Activated CD8-positive, alpha-beta memory T cell treated with anti-CD3 and anti-CD28 coated beads for 48 hours (primary cell): Measurements from ENCODE around the gene PPEF1.
"Not testable (repeated sequence)": the region's sequence is repeated elsewhere in the genome, so short reads cannot be mapped to it uniquely, and the experiment has no call there.

ENCODE experiments used
- DNase-seq, 3 experiments: peaks; one replicate each; pipeline ENCODE4 v3.0.0-alpha.2; 2020; ENCODE audit warnings: low read depth in 2 of 3, low spot score in 2 of 3

The PPEF1 gene

GRCh38 chrX:18792828-18793227 lies 85.4 kb downstream of the PPEF1 start:
- no peak for DNase-seq

- DNase-seq: no peak
Observed at GRCh38 chrX:18793601-18794089, 86.2 kb downstream of the PPEF1 start.

GRCh38 chrX:18797141-18797540 lies 89.7 kb downstream of the PPEF1 start:
- no peak for DNase-seq

- DNase-seq: no peak
Observed at GRCh38 chrX:18799911-18800310, 92.5 kb downstream of the PPEF1 start.

GRCh38 chrX:18809641-18810040 lies 102.2 kb downstream of the PPEF1 start:
- DNase-seq: no peak

- no peak for DNase-seq
Observed at GRCh38 chrX:18810416-18810815, 103.0 kb downstream of the PPEF1 start.

- no peak for DNase-seq
Observed at GRCh38 chrX:18825375-18825774, 117.9 kb downstream of the PPEF1 start.

GRCh38 chrX:18828832-18829404 lies 121.5 kb downstream of the PPEF1 start:
- no peak for DNase-seq

- no peak for DNase-seq
Observed at GRCh38 chrX:18833071-18833731, 125.8 kb downstream of the PPEF1 start.

GRCh38 chrX:18847901-18848300 lies 140.5 kb downstream of the PPEF1 start:
- DNase-seq: not testable (repeated sequence)

GRCh38 chrX:18855919-18856644 lies 148.6 kb downstream of the PPEF1 start:
- no peak for DNase-seq

- DNase-seq: no peak
Observed at GRCh38 chrX:18856645-18856997, 149.2 kb downstream of the PPEF1 start.

- no peak for DNase-seq
Observed at GRCh38 chrX:18861511-18861910, 154.1 kb downstream of the PPEF1 start.

- no peak for DNase-seq
Observed at GRCh38 chrX:18864390-18864920, 157.0 kb downstream of the PPEF1 start.

- DNase-seq: no peak
Observed at GRCh38 chrX:18871161-18871890, 163.9 kb downstream of the PPEF1 start.

GRCh38 chrX:18871970-18872369 lies 164.5 kb downstream of the PPEF1 start:
- DNase-seq: no peak

GRCh38 chrX:18872621-18873020 lies 165.2 kb downstream of the PPEF1 start:
- no peak for DNase-seq

GRCh38 chrX:18873189-18873791 lies 165.8 kb downstream of the PPEF1 start:
- no peak for DNase-seq

GRCh38 chrX:18873836-18874235 lies 166.4 kb downstream of the PPEF1 start:
- no peak for DNase-seq

- DNase-seq: no peak
Observed at GRCh38 chrX:18874560-18875255, 167.3 kb downstream of the PPEF1 start.
